ENCODE results near the gene HSP90AB1.

The HSP90AB1 gene

GRCh38 chr6:44235891-44236516 lies 10.9 kb upstream of the HSP90AB1 start:
- no peak for ATAC-seq

GRCh38 chr6:44237021-44237812 lies 9.7 kb upstream of the HSP90AB1 start:
- peak; percentile 59 to 75 for ATAC-seq

GRCh38 chr6:44237813-44238433 lies 9.0 kb upstream of the HSP90AB1 start:
- ATAC-seq: peak; percentile 84 to 85

GRCh38 chr6:44238687-44239350 lies 8.1 kb upstream of the HSP90AB1 start:
- no peak for ATAC-seq

- no peak for ATAC-seq
These were observed 3.6 kb upstream of the HSP90AB1 start for GRCh38 chr6:44243345-44243744.

- ATAC-seq: no peak
These were observed 1.4 kb upstream of the HSP90AB1 start for GRCh38 chr6:44245391-44245911.

- ATAC-seq: peak; percentile 47 to 48
These were observed 814 bp upstream of the HSP90AB1 start for GRCh38 chr6:44245912-44246662.

- peak; percentile 60 for ATAC-seq
These were observed 719 bp downstream of the HSP90AB1 start for GRCh38 chr6:44247338-44248302.

GRCh38 chr6:44248579-44248978 lies 1.7 kb downstream of the HSP90AB1 start:
- no peak for ATAC-seq

GRCh38 chr6:44249082-44249748 lies 2.3 kb downstream of the HSP90AB1 start:
- ATAC-seq: no peak

GRCh38 chr6:44250067-44250717 lies 3.3 kb downstream of the HSP90AB1 start:
- no peak for ATAC-seq

GRCh38 chr6:44250718-44251123 lies 3.8 kb downstream of the HSP90AB1 start:
- ATAC-seq: no peak

- ATAC-seq: no peak
These were observed 4.9 kb downstream of the HSP90AB1 start for GRCh38 chr6:44251576-44252524.

GRCh38 chr6:44253307-44254101 lies 6.6 kb downstream of the HSP90AB1 start:
- ATAC-seq: no peak

GRCh38 chr6:44254191-44255104 lies 7.5 kb downstream of the HSP90AB1 start:
- ATAC-seq: peak in 1 of 2 donors; percentile 1

- peak; percentile 4 to 5 for ATAC-seq
These were observed 8.4 kb downstream of the HSP90AB1 start for GRCh38 chr6:44255105-44255808.

Measured in activated CD4-positive, CD25-positive, alpha-beta regulatory T cell treated with anti-CD3 and anti-CD28 coated beads, Interleukin-2, amount 50 U/mL, for 24 hours (primary cell).